Stimulated activated CD8-positive, alpha-beta memory T cell treated with anti-CD3 and anti-CD28 coated beads, Interleukin-4, amount 100 ng/mL, for 1 hour (primary cell): ENCODE measurements around the gene CASP8AP2.
A peak's percentile ranks its signal among the peaks of the same experiment; 100 is the strongest.
"Not testable (repeated sequence)": the region's sequence is repeated elsewhere in the genome, so short reads cannot be mapped to it uniquely, and the experiment has no call there.

Source experiments
- DNase-seq, 2 donors: peaks; one replicate each; pipeline ENCODE4 v3.0.0-alpha.2; 2020; ENCODE audit warnings: low read depth in 2 of 2, low spot score in 1 of 2

The CASP8AP2 gene

DNA sequence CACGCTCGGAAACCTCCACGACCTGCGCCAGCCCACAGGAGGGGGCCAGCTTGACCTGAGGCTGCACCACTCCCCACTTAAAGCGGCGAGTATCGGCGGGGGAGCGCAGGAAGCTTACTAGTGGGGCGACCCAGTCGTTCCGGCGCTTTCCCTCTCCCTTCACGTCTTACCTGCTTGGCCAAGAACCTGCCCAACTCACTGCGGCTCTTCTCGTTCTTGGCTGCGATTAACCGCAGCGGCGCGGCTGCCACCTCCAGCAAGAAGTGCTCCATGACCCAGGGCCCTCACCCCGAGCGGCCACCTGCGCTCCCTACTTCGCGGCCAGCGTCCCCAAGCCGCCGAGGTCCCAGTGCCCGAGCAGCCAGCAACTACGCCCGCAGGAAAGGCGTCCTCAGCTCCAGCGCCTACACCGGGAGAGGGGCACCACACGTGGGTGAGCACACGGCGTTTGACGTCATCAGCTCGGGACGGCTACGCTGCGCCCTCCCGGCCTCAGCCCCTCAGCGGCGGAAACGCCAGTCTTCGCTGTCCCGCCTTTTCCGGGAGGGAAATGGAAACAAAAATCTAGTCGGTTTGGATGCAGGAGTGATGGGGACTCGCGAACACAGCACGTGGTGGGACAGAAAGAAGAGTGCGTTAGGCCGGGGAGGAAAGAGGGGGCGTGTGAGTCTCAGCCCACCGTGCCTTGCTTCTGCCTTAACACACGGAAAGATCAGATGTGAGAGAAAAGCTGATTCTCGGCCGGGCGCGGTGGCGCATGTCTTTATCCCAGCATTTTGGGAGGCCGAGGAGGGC is 10.1 kb upstream of the CASP8AP2 start, which contains the start of gene MDN1:
MDN1 (minus strand) TSS at position 459 of the 795 bp plus-strand sequence; CDS start at position 272, 187 bp downstream.
- peak; percentile 63 to 76 for DNase-seq

DNA sequence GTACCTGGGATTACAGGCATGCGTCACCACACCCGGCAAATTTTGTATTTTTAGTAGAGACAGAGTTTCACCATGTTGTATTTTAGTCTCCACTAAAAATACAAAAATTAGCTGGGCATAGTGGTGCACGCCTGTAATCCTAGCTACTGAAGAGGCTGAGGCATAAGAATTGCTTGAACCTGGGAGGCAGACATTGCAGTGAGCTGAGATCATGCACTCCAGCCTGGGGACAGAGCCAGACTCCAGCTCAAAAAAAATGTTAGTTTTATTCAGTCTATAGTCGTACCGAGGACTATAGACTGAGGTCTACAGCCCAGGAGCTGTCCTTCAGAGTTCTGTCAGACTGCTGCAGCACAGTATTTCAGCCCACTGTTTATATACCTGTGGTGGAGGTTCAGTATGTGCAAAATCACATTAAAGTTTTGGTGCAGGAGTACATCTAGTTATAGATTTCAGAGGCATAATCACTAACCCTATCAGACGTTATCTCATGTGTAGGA is 3.6 kb upstream of the CASP8AP2 start:
- DNase-seq = no peak

DNA sequence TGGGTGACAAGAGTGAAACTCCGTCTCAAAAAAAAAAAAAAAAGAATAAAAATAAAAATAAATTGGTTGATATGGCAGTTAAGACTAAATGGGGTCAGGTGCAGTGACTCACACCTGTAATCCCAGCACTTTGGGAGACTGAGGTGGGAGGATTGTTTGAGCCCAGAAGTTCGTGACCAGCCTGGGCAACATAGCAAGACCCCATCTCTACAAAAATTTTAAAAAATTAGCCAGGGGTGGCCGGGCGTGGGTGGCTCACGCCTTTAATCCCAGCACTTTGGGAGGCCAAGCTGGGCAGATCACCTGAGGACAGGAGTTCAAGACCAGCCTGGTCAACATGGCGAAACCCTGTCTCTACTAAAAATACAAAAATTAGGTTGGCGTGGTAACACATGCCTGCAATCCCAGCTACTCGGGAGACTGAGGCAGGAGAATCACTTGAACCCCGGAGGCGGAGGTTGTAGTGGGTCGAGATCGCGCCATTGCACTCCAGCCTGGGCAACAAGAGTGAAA is 1.1 kb upstream of the CASP8AP2 start:
- DNase-seq = not testable (repeated sequence)

DNA sequence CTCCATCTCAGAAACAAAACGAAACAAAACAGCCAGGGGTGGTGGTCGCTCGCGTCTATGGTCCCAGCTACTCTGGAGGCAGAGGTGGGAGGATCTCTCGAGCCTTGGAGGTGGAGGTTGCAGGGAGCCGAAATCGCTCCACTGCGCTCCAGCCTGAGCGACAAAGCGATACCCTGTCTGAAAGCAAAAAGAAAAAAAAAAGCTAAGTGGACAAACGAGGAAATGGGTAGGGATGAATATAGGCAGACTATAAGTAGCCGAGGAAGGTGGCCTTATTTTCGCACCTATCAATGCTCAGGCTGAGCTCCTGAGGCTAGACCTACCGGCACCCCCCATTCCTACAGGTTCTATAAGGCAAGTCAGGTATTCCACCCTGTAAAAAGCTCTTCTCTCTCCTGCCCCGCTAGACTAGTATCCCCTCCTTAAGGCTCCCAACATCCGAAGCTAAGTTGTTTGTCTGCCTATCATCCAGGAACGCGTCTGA is 650 bp upstream of the CASP8AP2 start:
- DNase-seq = no peak

DNA sequence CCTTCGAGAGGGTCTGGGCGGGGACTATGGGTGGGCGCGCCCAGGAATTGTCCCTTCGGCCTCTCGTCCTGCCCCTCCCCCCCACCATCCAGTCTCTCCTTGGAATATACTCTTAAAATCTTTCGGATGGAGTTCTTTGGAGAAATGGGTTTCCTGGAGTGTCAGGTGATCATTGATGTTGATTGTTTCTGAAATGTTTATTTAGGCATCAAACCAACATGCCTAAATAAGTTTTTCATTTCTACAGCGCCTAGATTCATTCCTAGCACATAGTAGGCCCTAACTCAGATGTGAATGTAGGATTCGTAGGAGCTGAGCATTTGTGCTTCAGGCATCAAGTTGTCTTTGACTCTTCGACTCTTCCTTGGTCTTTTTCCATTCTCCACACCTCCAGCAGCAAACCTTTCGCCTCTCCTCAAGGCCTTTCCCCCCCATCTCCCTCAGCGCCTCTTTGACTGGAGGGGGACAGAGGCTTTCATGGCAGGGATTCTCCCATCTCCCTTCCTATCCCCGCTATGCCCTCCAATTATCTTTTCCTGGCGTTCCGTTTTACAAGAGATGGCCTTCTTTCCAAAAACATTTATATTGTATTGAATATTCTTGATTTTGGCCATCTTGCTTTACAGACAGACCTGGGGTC is 610 bp downstream of the CASP8AP2 start:
- DNase-seq = no peak

DNA sequence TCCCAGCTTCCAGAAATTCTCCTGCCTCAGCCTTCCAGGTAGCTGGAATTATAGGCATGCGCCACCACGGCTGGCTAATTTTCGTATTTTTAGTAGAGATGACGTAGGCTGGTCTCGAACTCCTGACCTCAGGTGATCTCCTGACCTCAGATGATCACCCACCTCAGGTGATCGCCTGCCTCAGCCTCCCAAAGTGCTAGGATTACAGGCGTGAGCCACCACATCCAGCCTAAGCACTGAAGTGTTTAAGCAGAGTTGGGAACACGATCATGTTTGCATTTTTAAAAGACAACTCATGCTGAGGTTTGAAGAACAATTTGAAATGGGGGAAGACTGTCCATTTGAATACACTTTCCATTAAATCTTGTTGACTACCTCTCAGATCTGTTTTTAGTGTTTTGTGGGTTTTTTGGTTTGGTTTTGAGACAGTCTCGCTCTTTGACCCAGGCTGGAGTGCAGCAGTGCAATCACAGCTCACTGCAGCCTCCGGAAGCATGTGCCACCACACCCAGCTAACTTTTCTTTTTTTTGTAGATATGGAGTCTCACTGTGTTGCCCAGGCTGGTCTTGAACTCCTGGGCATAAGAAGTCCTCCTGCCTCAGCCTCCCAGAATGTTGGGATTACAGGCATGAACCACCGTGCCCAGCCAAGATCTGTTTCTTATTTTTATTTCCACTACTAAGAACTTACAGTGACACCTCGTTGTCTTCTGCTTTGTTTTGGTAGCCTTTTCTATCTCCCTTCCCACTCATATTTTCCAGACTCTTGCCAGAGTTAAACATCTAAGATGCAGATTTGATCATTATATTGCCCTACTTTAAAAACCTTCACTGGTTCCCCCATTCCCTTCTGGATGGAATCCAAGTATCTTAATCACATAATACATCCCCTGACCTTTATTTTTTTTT is 5.5 kb downstream of the CASP8AP2 start:
- DNase-seq = no peak

DNA sequence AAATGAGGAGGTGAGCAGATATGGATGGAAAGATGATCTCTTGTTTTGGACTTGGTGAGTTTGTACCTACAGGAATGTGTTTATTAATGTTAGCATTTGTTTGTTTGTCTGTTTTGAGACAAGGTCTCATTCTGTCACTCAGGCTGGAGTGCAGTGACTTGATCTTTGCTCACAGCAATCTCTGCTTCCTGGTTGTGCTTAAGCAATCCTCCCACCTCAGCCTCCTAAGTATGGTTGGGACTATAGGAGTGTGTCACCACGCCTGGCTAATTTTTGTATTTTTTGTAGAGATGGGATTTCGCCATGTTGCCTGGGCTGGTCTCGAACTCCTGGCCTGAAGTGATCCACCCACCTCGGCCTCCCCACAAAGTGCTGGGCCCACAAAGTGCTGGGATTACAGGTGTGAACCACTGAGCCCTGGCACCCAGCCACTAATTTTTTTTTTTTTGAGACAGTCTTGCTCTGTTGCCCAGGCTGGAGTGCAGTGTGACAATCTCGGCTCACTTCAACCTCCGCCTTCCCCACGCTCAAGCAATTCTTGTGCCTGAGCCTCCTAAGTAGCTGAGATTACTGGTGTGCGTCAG is 7.1 kb downstream of the CASP8AP2 start:
- DNase-seq = no peak

DNA sequence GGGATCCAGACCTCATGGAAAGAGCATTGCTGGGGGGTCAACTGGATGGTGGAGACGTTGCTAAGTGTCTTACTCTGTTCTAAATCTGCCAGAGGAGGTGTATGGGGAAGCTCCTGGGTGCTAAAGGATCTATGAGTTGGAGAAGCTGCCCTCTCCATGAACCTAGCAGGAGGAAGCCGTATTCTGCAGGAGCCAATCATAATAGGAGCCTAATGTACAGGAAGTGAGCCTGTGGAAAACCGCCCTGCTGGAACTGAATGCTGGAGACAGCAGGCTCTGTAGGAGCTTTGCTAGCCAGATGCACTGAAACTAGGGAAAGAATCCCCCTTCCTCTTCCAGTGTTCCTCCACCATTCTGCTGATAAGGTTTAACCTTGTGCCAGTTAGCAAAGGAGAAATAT is 10.9 kb downstream of the CASP8AP2 start:
- DNase-seq = no peak

DNA sequence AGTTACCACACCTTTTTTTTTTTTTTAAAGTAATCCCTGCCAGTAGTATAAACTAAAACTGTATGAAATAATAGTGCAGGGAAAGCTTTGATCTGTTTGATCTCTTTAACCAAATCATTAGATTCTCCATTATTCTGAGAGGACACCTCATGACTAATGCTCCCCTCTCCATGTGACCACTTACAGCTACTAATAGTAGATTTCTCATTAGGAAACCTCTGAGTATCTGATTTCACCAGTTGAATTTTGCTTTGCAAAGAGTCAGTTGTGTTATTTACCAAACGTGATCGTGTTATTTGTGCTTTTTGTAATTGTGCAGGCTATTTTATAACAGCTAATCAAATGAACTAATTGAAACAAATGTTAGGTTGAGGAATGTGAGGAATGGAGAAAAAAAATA is 12.5 kb downstream of the CASP8AP2 start:
- no peak for DNase-seq

DNA sequence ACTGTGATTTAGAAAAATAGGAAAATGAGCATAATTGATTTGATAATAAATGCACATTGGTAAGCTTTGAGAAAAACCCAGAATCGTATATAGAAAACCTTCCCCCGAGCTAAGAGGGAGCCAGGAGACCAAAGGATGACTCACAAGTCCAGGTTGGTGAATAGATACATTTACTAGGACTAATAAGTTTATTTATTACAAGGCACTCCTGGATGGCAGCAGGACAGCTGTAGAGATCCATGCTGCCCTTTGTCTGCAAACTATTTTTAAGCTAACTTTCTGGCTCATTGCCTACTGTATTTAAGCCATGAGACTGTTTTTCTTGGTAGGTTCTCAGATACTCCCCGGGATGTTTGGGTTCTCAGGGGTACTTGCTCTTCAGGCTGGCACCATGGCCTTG is 13.4 kb downstream of the CASP8AP2 start:
- DNase-seq = no peak

DNA sequence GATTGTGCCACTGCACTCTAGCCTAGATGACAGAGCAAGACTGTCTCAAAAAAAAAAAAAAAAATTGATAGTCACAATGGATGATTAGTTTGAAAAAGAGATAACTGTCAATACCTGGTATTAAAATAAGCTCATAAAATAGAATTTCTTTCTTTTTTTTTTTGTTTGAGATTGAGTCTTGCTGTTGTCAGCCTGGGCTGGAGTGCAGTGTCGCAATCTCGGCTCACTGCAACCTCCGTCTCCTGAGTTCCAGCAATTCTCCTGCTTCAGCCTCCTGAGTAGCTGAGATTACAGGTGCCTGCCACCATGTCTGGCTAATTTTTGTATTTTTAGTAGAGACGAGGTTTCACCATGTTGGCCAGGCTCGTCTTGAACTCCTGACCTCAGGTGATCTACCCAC is 17.8 kb downstream of the CASP8AP2 start:
- not testable (repeated sequence) for DNase-seq

DNA sequence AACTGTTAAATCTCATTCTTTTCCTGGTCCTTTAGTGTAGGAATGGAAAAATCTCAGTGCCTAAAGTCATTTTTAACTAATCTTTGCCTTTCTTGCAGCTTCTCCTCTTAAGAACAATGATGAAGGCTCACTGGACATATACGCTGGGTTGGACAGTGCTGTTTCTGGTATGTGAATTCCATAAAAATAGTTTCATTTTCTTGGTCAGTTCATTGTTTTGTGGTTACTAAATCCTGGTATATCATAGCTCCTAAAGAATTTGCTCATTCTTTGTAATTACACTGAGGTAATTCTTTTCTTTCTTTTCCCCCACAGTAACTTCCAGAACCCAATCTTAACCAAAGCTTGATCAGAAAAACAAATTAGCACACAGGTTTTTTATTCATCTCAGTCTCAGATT is 23.4 kb downstream of the CASP8AP2 start:
- DNase-seq = no peak

DNA sequence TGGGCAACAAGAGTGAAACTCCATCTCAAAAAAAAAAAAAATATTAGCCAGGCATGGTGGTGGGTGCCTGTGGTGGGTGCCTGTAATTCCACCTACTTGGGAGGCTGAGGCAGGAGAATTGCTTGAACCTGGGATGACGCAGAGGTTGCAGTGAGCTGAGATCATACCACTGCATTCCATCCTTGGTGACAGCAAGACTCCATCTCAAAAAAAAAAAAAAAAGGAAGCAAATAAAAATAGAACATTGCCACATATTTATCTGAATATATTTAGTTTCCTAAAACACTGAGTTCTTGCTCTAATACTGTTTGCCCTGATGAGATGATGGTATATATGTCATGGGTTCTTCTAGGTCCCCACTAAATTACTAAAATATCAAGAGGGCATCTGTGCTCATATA is 28.4 kb downstream of the CASP8AP2 start:
- DNase-seq = no peak

DNA sequence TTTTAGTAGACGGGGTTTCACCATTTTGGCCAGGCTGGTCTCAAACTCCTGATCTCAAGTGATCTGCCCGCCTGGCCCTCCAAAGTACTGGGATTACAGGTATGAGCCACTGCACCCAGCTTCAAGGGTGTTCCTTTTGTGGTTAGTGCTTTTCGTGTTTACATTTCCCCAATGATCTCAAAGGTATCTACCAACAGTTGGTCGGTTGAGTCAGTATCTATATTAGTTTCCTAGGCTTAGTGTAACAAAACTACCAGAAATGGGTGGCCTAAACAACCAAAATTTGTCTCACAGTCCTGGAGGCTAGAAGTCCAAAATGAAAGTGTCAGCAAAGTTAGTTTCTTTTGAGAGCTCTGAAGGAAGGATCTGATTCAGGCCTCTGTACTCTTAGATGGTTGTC is 30.1 kb downstream of the CASP8AP2 start:
- no peak for DNase-seq

DNA sequence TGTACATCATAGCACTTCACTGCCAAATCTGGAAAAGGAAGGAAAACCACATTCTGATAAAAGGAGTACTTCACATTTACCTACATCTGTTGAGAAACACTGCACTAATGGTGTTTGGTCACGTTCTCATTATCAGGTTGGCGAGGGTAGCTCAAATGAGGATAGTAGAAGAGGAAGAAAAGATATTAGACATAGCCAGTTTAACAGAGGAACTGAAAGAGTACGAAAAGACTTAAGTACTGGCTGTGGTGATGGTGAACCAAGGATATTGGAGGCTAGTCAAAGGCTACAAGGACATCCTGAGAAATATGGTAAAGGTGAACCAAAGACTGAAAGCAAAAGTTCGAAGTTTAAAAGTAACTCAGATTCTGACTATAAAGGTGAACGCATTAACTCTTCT is 32.6 kb downstream of the CASP8AP2 start:
- DNase-seq = no peak

DNA sequence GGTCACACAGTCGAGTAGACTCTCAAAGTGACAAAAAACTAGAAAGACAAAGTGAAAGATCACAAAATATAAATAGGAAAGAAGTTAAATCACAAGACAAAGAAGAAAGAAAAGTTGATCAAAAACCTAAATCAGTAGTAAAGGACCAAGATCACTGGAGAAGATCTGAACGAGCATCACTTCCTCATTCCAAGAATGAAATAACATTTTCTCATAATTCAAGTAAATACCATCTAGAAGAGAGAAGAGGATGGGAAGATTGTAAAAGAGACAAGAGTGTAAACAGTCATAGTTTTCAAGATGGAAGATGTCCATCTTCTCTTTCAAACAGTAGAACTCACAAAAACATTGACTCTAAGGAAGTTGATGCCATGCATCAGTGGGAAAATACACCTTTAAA is 33.0 kb downstream of the CASP8AP2 start:
- no peak for DNase-seq

DNA sequence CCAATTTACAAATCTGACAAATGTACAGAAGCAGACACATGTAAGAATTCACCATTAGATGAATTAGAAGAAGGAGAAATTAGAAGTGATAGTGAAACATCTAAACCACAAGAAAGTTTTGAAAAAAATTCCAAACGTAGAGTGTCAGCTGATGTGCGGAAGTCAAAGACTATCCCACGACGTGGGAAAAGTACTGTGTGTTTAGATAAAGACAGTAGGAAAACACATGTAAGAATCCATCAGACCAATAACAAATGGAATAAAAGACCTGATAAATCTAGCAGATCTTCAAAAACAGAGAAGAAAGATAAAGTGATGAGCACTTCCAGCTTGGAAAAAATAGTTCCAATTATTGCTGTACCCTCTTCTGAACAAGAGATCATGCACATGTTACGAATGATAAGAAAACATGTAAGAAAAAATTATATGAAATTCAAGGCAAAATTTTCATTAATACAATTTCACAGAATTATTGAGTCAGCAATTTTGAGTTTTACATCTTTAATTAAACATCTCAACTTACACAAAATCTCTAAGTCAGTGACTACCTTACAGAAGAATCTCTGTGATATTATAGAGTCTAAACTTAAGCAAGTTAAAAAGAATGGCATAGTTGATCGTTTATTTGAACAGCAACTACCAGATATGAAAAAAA is 36.5 kb downstream of the CASP8AP2 start:
- DNase-seq = no peak

DNA sequence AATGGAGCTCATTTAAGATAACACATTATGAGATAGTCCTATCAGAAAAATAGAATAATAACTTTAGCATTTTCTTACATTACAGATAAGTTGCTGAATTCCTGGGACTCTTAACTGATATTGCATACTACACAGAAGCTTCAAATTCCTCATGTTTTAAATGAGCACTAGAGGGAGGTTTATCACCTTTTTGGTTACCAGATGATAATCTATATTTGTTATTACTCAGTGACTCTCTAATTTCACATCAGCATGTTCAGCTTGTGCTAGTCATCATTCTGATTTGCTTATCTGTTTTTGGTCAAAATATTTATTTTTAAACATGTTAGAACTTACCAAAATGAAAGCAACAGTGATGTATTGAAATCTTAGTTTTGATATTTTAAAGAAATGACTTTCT is 44.0 kb downstream of the CASP8AP2 start:
- no peak for DNase-seq

DNA sequence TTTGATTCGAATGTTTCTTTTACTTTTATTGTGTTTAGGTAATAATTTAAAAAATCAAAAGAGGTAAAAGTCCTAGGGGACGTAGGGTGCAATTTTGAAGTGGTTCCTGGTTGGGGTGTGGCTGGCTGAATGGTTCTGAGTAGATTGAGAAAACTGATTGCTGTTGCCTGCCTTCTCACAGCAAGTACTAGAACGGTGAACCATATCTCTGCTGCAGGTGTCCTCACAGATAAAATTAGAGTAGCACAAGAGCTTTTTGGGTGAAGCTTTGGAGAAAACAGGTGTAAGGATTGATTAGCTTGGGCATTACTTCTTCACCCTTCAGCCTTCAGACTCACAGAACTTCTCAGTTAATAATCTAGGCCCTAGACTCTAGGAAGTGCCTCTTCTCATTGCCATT is 44.8 kb downstream of the CASP8AP2 start:
- no peak for DNase-seq
